Liver (tissue), 9 donors: ENCODE data around the gene HSF4. TPM values are rescaled to one million over a fixed set of nuclear protein-coding genes. Genes with fewer than 3 reads are reported as not detected.

Source experiments
- DNase-seq: peaks from one replicate; pipeline ENCODE4 v3.0.0-alpha.2; 2017; ENCODE audit warnings: low spot score
- H3K27ac ChIP-seq, 2 donors: one replicate each; pipeline ENCODE4 v1.7.0; 2013; ENCODE audit warnings: inconsistent platforms in 2 of 2, low read length in 2 of 2, control low read depth in 1 of 2, low read depth in 1 of 2, mild to moderate bottlenecking in 1 of 2
- H3K27me3 ChIP-seq, 4 donors: one replicate each; pipeline versions ENCODE4 v1.6.1 to v1.7.0; 2013; ENCODE audit warnings: low read length in 3 of 4, inconsistent platforms in 1 of 4, mild to moderate bottlenecking in 1 of 4, moderate library complexity in 1 of 4; ENCODE audit not compliant: control insufficient read depth in 4 of 4, insufficient read depth in 4 of 4
- H3K36me3 ChIP-seq, 4 donors: one replicate each; pipeline versions ENCODE4 v1.6.1 to v1.7.0; 2013; ENCODE audit warnings: low read length in 3 of 4, mild to moderate bottlenecking in 3 of 4, low read depth in 1 of 4, moderate library complexity in 1 of 4; ENCODE audit not compliant: control insufficient read depth in 4 of 4, insufficient read depth in 3 of 4
- H3K4me1 ChIP-seq, 4 donors: one replicate each; pipeline versions ENCODE4 v1.6.1 to v1.7.0; 2013; ENCODE audit warnings: low read length in 3 of 4, mild to moderate bottlenecking in 3 of 4, moderate library complexity in 1 of 4; ENCODE audit not compliant: control insufficient read depth in 4 of 4, insufficient read depth in 4 of 4
- H3K4me3 ChIP-seq, 3 donors: one replicate each; pipeline versions ENCODE4 v1.6.1 to v1.7.0; 2013; ENCODE audit warnings: low read length in 3 of 3, control low read depth in 1 of 3, low read depth in 1 of 3, mild to moderate bottlenecking in 1 of 3
- H3K9ac ChIP-seq, 2 donors: one replicate each; pipeline ENCODE4 v1.7.0; 2013; ENCODE audit warnings: low read length in 2 of 2, mild to moderate bottlenecking in 2 of 2, moderate library complexity in 2 of 2, control low read depth in 1 of 2, low read depth in 1 of 2
- H3K9me3 ChIP-seq, 4 donors: one replicate each; pipeline versions ENCODE4 v1.6.1 to v1.7.0; 2013; ENCODE audit warnings: low read length in 3 of 4; ENCODE audit not compliant: control insufficient read depth in 4 of 4
- EGR1 ChIP-seq, 2 donors: IDR thresholded peaks; 2 replicates each; pipeline ENCODE4 v1.6.1; 2016 to 2018; ENCODE audit warnings: antibody characterized with exemption in 2 of 2, low read depth in 2 of 2
- FOXA1 ChIP-seq: IDR thresholded peaks from 2 replicates; pipeline ENCODE4 v1.6.1; 2016; ENCODE audit warnings: antibody characterized with exemption
- FOXA2 ChIP-seq: IDR thresholded peaks from 2 replicates; pipeline ENCODE4 v1.6.1; 2016; ENCODE audit warnings: antibody characterized with exemption
- GABPA ChIP-seq, 2 donors: IDR thresholded peaks in 1 of 2; conservative IDR thresholded peaks in 1 of 2; 2 replicates each; pipeline ENCODE4 v1.6.1; 2016; ENCODE audit warnings: antibody characterized with exemption in 2 of 2, mild to moderate bottlenecking in 1 of 2, moderate library complexity in 1 of 2
- HNF4A ChIP-seq, 2 donors: conservative IDR thresholded peaks; 2 replicates each; pipeline ENCODE4 v1.6.1; 2016; ENCODE audit warnings: antibody characterized with exemption in 2 of 2, mild to moderate bottlenecking in 2 of 2
- HNF4G ChIP-seq: IDR thresholded peaks from 2 replicates; pipeline ENCODE4 v1.6.1; 2016; ENCODE audit warnings: antibody characterized with exemption
- JUND ChIP-seq, 2 donors: IDR thresholded peaks; 2 replicates each; pipeline ENCODE4 v1.6.1; 2016; ENCODE audit warnings: antibody characterized with exemption in 2 of 2
- NR2F2 ChIP-seq: IDR thresholded peaks from 2 replicates; pipeline ENCODE4 v1.6.1; 2016; ENCODE audit warnings: antibody characterized with exemption
- RAD21 ChIP-seq, 2 donors: IDR thresholded peaks; 2 replicates each; pipeline ENCODE4 v1.6.1; 2016; ENCODE audit warnings: antibody characterized with exemption in 2 of 2, mild to moderate bottlenecking in 2 of 2
- RXRA ChIP-seq, 2 donors: IDR thresholded peaks; 2 replicates each; pipeline ENCODE4 v1.6.1; 2017 to 2018; ENCODE audit warnings: antibody characterized with exemption in 2 of 2, mild to moderate bottlenecking in 1 of 2
- SP1 ChIP-seq: IDR thresholded peaks from 2 replicates; pipeline ENCODE4 v1.6.1; 2018; ENCODE audit warnings: antibody characterized with exemption, mild to moderate bottlenecking
- TAF1 ChIP-seq: conservative IDR thresholded peaks from 2 replicates; pipeline ENCODE4 v1.6.1; 2016; ENCODE audit warnings: antibody characterized with exemption, mild to moderate bottlenecking
- YY1 ChIP-seq: IDR thresholded peaks from 2 replicates; pipeline ENCODE4 v1.6.1; 2016; ENCODE audit warnings: antibody characterized with exemption, mild to moderate bottlenecking
- WGBS: extraction: QIAGEN DNeasy Blood & Tissue Kit; methylation state at CpG from one replicate; pipeline ENCODE4 v1.1.7; 2013; 5-methylcytosine and 5-hydroxymethylcytosine counted together
- polyA plus RNA-seq, 2 donors: library from polyadenylated mRNA; stranded (reverse) in 1 of 2; unstranded in 1 of 2; fragments of 200-250 nt in 1 of 2; fragments of >200 nt in 1 of 2; fragmentation: Nextera tagmentation in 1 of 2; extraction: Ambion mirVana in 1 of 2; gene quantifications; one replicate each; pipeline versions ENCODE4 v1.2.1 to v1.2.3, GENCODE V29; 2013 to 2015
- total RNA-seq, 2 donors: library from RNA; depleted of rRNA; stranded (reverse); fragments of >200 nt; gene quantifications; one replicate each; pipeline ENCODE4 v1.2.3, GENCODE V29; 2014
- TF ChIP-seq, protein P1 (sequence below): IDR thresholded peaks from 2 replicates; pipeline ENCODE4 v1.6.1; 2016; ENCODE audit warnings: antibody characterized with exemption
- TF ChIP-seq, protein P2 (sequence below): IDR thresholded peaks from 2 replicates; pipeline ENCODE4 v1.6.1; 2016; ENCODE audit warnings: antibody characterized with exemption, mild to moderate bottlenecking
- TF ChIP-seq, protein P3 (sequence below): fragments of 150-350 bp; IDR thresholded peaks from 2 replicates; pipeline ENCODE4 v1.5.1; 2017; ENCODE audit warnings: improper control_type of control experiment, low read depth, low read length; ENCODE audit not compliant: missing input control
- TF ChIP-seq, protein P4 (sequence below): IDR thresholded peaks from 2 replicates; pipeline ENCODE4 v1.6.1; 2016; ENCODE audit warnings: antibody characterized with exemption
- TF ChIP-seq, protein P5 (sequence below): IDR thresholded peaks from 2 replicates; pipeline ENCODE4 v1.6.1; 2016; ENCODE audit warnings: antibody characterized with exemption
- donor health status: healthy.
- donor health status: healthy.
- donor health status: healthy.
- donor health status: healthy.
- donor health status: healthy.

The HSF4 gene
- total and polyA plus RNA-seq, 4 donors, result 0.42 to 5.1 (median 4.3) TPM

DNA sequence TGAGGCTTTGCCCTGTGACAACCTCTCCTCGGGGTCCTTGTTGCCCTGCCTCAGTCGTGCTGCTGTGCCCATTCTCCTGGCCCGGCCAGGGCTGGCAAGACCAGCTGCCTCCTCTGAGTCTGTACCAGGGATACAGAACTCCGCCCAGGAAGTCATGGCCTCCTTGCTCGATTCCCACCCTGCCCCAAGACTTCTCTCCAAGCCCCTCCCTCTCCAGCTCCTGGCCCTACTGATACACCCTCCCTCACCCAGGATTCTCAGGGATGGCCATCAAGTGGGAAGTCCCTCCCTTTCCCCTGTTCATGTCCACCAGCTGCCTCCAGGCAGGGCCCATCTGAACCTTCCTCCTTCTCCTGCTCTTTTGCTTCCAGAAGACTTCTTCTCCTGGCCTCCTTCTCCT lies 51.2 kb downstream of the HSF4 start:
- WGBS, result 86% methylated on average over 5 of the region's 5 CpGs
- Histone ChIP-seq H3K36me3 (no peaks in the 10 kb centered on the region), H3K27me3 (no peaks in the 10 kb centered on the region), H3K4me1 (peaks cover 8 to 35% (median 26%) of the 10 kb centered on the region in 4 donors), H3K9ac (no peak overlapping the region), H3K9me3 (no peaks in the 10 kb centered on the region), H3K27ac (no peak overlapping the region), H3K4me3 (no peak overlapping the region)
- no peak for DNase-seq
- TF ChIP-seq FOXA2 (no peak), SP1 (no peak), YY1 (no peak), NR2F2 (no peak), FOXA1 (no peak), GABPA (IDR thresholded peaks at IDR 0.05 in 1 of 2, conservative IDR thresholded peaks at IDR 0.05 in 1 of 2) (no peak), RAD21 (IDR thresholded peaks at IDR 0.05) (no peak), TAF1 (no peak), EGR1 (IDR thresholded peaks at IDR 0.05; ENCODE audit: low read depth in 2 of 2) (no peak), HNF4A (conservative IDR thresholded peaks at IDR 0.05) (no peak), RXRA (IDR thresholded peaks at IDR 0.05) (no peak), HNF4G (no peak), JUND (IDR thresholded peaks at IDR 0.05) (no peak)
- TF ChIP-seq, protein P1, sequence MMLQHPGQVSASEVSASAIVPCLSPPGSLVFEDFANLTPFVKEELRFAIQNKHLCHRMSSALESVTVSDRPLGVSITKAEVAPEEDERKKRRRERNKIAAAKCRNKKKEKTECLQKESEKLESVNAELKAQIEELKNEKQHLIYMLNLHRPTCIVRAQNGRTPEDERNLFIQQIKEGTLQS, result no peak
- TF ChIP-seq, protein P2, sequence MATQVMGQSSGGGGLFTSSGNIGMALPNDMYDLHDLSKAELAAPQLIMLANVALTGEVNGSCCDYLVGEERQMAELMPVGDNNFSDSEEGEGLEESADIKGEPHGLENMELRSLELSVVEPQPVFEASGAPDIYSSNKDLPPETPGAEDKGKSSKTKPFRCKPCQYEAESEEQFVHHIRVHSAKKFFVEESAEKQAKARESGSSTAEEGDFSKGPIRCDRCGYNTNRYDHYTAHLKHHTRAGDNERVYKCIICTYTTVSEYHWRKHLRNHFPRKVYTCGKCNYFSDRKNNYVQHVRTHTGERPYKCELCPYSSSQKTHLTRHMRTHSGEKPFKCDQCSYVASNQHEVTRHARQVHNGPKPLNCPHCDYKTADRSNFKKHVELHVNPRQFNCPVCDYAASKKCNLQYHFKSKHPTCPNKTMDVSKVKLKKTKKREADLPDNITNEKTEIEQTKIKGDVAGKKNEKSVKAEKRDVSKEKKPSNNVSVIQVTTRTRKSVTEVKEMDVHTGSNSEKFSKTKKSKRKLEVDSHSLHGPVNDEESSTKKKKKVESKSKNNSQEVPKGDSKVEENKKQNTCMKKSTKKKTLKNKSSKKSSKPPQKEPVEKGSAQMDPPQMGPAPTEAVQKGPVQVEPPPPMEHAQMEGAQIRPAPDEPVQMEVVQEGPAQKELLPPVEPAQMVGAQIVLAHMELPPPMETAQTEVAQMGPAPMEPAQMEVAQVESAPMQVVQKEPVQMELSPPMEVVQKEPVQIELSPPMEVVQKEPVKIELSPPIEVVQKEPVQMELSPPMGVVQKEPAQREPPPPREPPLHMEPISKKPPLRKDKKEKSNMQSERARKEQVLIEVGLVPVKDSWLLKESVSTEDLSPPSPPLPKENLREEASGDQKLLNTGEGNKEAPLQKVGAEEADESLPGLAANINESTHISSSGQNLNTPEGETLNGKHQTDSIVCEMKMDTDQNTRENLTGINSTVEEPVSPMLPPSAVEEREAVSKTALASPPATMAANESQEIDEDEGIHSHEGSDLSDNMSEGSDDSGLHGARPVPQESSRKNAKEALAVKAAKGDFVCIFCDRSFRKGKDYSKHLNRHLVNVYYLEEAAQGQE, result no peak
- TF ChIP-seq, protein P3, sequence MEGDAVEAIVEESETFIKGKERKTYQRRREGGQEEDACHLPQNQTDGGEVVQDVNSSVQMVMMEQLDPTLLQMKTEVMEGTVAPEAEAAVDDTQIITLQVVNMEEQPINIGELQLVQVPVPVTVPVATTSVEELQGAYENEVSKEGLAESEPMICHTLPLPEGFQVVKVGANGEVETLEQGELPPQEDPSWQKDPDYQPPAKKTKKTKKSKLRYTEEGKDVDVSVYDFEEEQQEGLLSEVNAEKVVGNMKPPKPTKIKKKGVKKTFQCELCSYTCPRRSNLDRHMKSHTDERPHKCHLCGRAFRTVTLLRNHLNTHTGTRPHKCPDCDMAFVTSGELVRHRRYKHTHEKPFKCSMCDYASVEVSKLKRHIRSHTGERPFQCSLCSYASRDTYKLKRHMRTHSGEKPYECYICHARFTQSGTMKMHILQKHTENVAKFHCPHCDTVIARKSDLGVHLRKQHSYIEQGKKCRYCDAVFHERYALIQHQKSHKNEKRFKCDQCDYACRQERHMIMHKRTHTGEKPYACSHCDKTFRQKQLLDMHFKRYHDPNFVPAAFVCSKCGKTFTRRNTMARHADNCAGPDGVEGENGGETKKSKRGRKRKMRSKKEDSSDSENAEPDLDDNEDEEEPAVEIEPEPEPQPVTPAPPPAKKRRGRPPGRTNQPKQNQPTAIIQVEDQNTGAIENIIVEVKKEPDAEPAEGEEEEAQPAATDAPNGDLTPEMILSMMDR, result no peak
- TF ChIP-seq, protein P4, sequence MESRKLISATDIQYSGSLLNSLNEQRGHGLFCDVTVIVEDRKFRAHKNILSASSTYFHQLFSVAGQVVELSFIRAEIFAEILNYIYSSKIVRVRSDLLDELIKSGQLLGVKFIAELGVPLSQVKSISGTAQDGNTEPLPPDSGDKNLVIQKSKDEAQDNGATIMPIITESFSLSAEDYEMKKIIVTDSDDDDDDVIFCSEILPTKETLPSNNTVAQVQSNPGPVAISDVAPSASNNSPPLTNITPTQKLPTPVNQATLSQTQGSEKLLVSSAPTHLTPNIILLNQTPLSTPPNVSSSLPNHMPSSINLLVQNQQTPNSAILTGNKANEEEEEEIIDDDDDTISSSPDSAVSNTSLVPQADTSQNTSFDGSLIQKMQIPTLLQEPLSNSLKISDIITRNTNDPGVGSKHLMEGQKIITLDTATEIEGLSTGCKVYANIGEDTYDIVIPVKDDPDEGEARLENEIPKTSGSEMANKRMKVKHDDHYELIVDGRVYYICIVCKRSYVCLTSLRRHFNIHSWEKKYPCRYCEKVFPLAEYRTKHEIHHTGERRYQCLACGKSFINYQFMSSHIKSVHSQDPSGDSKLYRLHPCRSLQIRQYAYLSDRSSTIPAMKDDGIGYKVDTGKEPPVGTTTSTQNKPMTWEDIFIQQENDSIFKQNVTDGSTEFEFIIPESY, result no peak
- TF ChIP-seq, protein P5, sequence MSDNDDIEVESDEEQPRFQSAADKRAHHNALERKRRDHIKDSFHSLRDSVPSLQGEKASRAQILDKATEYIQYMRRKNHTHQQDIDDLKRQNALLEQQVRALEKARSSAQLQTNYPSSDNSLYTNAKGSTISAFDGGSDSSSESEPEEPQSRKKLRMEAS, result no peak
